Karpas-422 (cell line): ENCODE data around the gene TMPRSS5. TPM values are rescaled to one million over a fixed set of nuclear protein-coding genes. Genes with fewer than 3 reads are reported as not detected.

Experiments used
- DNase-seq: peaks from one replicate; pipeline ENCODE4 v3.0.0-alpha.2; 2015
- H2AFZ ChIP-seq: fragments of 200-600 bp; sonication (generic); 2 replicates; pipeline ENCODE4 v1.6.1; 2014; ENCODE audit warnings: antibody characterized with exemption, low read length, mixed read lengths
- H3K27ac ChIP-seq: fragments of 200-600 bp; sonication (generic); 2 replicates; pipeline ENCODE4 v1.5.1; 2014; ENCODE audit warnings: mild to moderate bottlenecking, low read length, moderate library complexity
- H3K27me3 ChIP-seq: fragments of 200-600 bp; sonication (generic); 2 replicates; pipeline ENCODE4 v1.6.1; 2014; ENCODE audit warnings: low read length, mixed read lengths
- H3K36me3 ChIP-seq: fragments of 200-600 bp; sonication (generic); 2 replicates; pipeline ENCODE4 v1.6.1; 2014; ENCODE audit warnings: low read length, mixed read lengths; ENCODE audit not compliant: insufficient read depth
- H3K4me1 ChIP-seq: fragments of 200-600 bp; sonication (generic); 2 replicates; pipeline ENCODE4 v1.6.1; 2014; ENCODE audit warnings: mild to moderate bottlenecking, low read length, mixed read lengths
- H3K4me2 ChIP-seq: fragments of 200-600 bp; sonication (generic); 2 replicates; pipeline ENCODE4 v1.6.1; 2014; ENCODE audit warnings: low read length, low read depth, mild to moderate bottlenecking; ENCODE audit not compliant: poor library complexity, severe bottlenecking
- H3K4me3 ChIP-seq: fragments of 200-600 bp; sonication (generic); 2 replicates; pipeline ENCODE4 v1.5.1; 2014; ENCODE audit warnings: mild to moderate bottlenecking, antibody characterized with exemption, low read length, mixed read lengths
- H3K79me2 ChIP-seq: fragments of 200-600 bp; sonication (generic); 2 replicates; pipeline ENCODE4 v1.6.1; 2014; ENCODE audit warnings: mild to moderate bottlenecking, low read length, mixed read lengths
- H3K9ac ChIP-seq: fragments of 200-600 bp; sonication (generic); 2 replicates; pipeline ENCODE4 v1.6.0; 2014; ENCODE audit warnings: low read length
- H3K9me2 ChIP-seq: fragments of 200-600 bp; sonication (generic), shearing (Covaris generic); replicated peaks from 2 replicates; pipeline ENCODE4 v1.6.0; 2014; ENCODE audit warnings: mild to moderate bottlenecking, low read length, moderate library complexity; ENCODE audit not compliant: insufficient read depth
- H3K9me3 ChIP-seq: fragments of 300-700, 200-600 bp; sonication (generic); 2 replicates; pipeline ENCODE4 v1.6.1; 2014; ENCODE audit warnings: low read length, mixed read lengths
- H4K20me1 ChIP-seq: fragments of 200-600 bp; sonication (generic); 2 replicates; pipeline ENCODE4 v1.6.1; 2014; ENCODE audit warnings: mild to moderate bottlenecking, antibody characterized with exemption, low read length, low read depth; ENCODE audit not compliant: insufficient read depth
- total RNA-seq: library from RNA; depleted of rRNA; stranded (reverse); fragments of >200 nt; shearing (Covaris generic); gene quantifications from 2 replicates; pipeline ENCODE4 v1.2.3, GENCODE V29; 2014; ENCODE audit warnings: low replicate concordance

The TMPRSS5 gene
- total RNA-seq, 1 experiment from 2014 or later: 0.19 TPM

DNA sequence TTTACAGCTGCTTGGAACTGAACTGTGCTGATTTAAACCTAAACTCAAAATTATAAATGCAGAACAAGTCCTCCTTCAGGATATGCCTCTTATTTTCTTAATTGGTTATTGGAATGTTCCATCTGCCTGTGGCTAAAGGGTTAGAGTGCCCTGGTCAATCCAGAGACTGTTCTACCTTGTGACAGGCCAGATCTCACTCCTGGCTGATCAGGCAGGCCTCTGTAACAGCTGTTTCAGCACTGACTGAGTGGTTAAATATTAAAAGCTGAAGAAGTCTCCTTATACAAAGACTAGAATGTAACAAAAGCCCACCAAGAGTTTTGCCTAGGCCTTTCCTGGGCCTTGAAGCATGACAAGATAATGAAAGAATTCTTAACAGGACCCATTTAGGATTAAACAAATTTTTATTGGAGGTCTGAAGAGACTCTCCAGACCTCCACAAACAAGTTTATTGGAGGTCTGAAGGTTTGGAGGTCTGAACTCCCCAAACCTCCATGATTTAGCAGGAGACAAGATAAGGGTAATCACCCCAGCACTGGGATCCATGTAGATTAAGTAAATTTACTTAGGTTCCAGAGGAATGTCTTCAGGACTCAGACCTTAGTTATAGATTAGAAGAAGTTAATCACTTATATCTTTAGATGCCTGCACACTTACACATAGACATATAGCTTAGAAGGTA is 35.8 kb downstream of the TMPRSS5 start:
- H3K4me3 ChIP-seq: no peak overlapping the region
- H3K36me3 ChIP-seq: no peaks in the 10 kb centered on the region
- no peak for DNase-seq
- H3K9ac ChIP-seq: no peak overlapping the region
- no peak overlapping the region for H3K27ac ChIP-seq
- no peaks in the 10 kb centered on the region for H3K9me2 ChIP-seq
- no peak overlapping the region for H2AFZ ChIP-seq
- H3K9me3 ChIP-seq: no peaks in the 10 kb centered on the region
- H3K4me1 ChIP-seq: peaks cover 35% of the 10 kb centered on the region
- no peak overlapping the region for H3K4me2 ChIP-seq
- H4K20me1 ChIP-seq: no peaks in the 10 kb centered on the region
- H3K79me2 ChIP-seq: no peaks in the 10 kb centered on the region
- no peaks in the 10 kb centered on the region for H3K27me3 ChIP-seq

DNA sequence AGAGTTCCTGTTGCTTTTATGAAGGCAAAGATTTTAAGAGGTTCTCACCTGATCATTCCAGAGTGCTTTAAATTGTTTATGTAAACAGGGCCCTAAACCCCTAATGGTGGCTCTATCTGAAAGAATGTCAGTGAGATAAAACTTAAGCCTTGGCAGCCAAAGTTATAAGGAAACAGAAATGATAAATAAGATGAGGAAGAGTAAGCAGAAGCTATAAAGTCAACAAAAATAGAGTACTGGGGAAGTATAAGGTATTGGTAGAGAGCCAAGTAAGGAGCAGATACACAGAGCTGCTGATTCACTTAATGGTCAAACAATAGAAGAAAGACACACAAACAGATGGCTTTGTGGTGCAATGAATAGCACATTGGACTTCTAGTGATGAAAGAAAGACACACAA is 37.9 kb downstream of the TMPRSS5 start:
- no peaks in the 10 kb centered on the region for H3K9me3 ChIP-seq
- DNase-seq: no peak
- H3K4me1 ChIP-seq: peaks cover 19% of the 10 kb centered on the region
- H3K4me2 ChIP-seq: no peak overlapping the region
- H3K9me2 ChIP-seq: no peaks in the 10 kb centered on the region
- H3K79me2 ChIP-seq: no peaks in the 10 kb centered on the region
- H2AFZ ChIP-seq: no peak overlapping the region
- H3K27me3 ChIP-seq: no peaks in the 10 kb centered on the region
- H3K36me3 ChIP-seq: no peaks in the 10 kb centered on the region
- H3K27ac ChIP-seq: no peak overlapping the region
- H3K9ac ChIP-seq: no peak overlapping the region
- no peaks in the 10 kb centered on the region for H4K20me1 ChIP-seq
- H3K4me3 ChIP-seq: no peak overlapping the region

DNA sequence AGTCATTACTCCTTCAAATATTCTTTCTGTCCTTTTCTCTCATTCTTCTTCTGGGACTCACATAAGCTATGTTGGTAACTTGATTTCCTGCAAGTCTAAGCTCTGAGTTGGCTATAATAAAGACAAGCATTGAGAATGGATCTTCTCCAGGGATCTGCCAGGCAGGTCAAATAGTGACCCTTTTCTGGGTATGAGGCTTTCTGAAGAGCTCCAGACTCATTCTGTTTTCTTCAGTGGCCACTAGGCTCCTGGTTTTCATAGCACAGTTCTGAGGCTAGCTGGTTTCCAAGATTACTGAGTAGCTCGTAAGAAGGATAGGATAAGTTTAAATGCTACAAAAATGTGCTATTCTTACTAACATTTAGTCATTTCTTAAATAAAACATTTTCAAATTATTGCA is 38.3 kb downstream of the TMPRSS5 start:
- no peak for DNase-seq
- Histone ChIP-seq H3K9ac (no peak overlapping the region), H3K9me3 (no peaks in the 10 kb centered on the region), H3K36me3 (no peaks in the 10 kb centered on the region), H3K27ac (no peak overlapping the region), H3K4me1 (peaks cover 19% of the 10 kb centered on the region), H4K20me1 (no peaks in the 10 kb centered on the region), H3K4me3 (no peak overlapping the region), H3K4me2 (no peak overlapping the region), H3K27me3 (no peaks in the 10 kb centered on the region), H3K79me2 (no peaks in the 10 kb centered on the region), H2AFZ (no peak overlapping the region), H3K9me2 (no peaks in the 10 kb centered on the region)

DNA sequence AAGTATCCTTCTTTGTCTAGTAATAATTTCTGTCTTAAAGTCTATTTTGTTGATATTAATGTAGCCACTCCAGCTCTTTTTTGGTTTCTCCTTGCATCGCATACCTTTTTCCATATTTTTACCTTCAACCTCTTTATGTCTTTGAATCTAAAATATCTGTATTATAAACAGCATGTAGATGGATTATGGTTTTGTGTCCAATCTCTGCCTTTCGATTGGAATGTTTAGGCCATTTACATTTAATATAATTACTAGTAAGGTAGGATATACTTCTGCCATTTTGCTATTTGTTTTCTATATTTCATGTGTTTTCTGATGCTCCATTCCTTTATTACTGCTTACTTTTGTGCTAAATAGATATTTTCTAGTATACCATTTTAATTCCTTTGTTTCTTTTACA is 39.5 kb downstream of the TMPRSS5 start:
- no peaks in the 10 kb centered on the region for H3K9me2 ChIP-seq
- DNase-seq: no peak

DNA sequence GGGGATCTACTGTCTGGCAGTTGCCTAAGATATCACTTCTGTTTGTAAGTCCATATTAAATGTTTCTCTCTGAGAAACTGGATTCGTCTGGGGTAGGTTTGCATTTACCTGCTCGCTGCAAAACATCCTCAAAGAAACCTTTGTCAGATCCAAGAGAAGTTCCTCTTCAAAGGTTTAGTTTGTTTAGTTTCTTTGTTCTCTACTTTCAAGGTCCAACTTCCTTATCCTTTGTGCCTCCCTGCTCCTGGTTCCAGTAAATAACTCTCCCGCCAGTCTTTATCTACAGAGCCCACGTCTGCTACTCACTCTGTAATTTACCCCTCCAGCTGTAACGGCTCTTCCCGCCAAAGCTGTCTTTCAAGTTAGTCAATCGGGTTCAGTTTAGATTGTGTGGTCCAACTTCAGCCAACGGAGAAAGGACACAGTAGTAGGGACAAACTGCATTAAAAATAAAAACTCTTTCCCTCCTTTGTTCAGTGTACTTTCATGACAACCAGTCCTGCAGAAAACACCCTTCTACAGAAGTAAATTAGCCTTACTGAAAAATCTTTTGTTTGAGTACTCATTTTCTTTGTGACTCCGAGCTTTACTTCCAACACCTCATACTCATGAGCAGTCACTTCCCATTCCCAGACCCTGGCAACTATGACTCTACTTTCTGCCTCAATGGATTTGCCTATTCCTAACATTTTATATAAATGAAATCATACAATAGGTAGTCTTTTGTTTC is 41.0 kb downstream of the TMPRSS5 start:
- Histone ChIP-seq H3K27ac (no peak overlapping the region), H3K9ac (no peak overlapping the region), H2AFZ (no peak overlapping the region), H3K36me3 (no peaks in the 10 kb centered on the region), H3K27me3 (no peaks in the 10 kb centered on the region), H3K4me3 (no peak overlapping the region), H4K20me1 (no peaks in the 10 kb centered on the region), H3K4me2 (no peak overlapping the region), H3K79me2 (no peaks in the 10 kb centered on the region), H3K9me3 (no peaks in the 10 kb centered on the region), H3K9me2 (no peaks in the 10 kb centered on the region), H3K4me1 (peaks cover 18% of the 10 kb centered on the region)
- DNase-seq: no peak

More for the DNA sequence above, 39.5 kb downstream of the TMPRSS5 start:
- Histone ChIP-seq H3K4me3 (no peak overlapping the region), H3K27ac (no peak overlapping the region), H3K4me2 (no peak overlapping the region), H4K20me1 (no peaks in the 10 kb centered on the region), H2AFZ (no peak overlapping the region), H3K9me3 (no peaks in the 10 kb centered on the region), H3K4me1 (peaks cover 19% of the 10 kb centered on the region), H3K36me3 (no peaks in the 10 kb centered on the region), H3K79me2 (no peaks in the 10 kb centered on the region), H3K9ac (no peak overlapping the region), H3K27me3 (no peaks in the 10 kb centered on the region)

- H2AFZ ChIP-seq: no peak overlapping the region
Measured at GRCh38 chr11:113664069-113664980, 41.8 kb downstream of the TMPRSS5 start.

GRCh38 chr11:113663567-113663966 is 42.5 kb downstream of the TMPRSS5 start:
- Histone ChIP-seq H4K20me1 (no peaks in the 10 kb centered on the region), H3K9ac (no peak overlapping the region), H3K9me3 (no peaks in the 10 kb centered on the region), H3K4me2 (no peak overlapping the region), H2AFZ (no peak overlapping the region), H3K27ac (no peak overlapping the region), H3K9me2 (no peaks in the 10 kb centered on the region), H3K4me1 (peaks cover 2% of the 10 kb centered on the region; the same call in 1 of the 2 replicates), H3K27me3 (no peaks in the 10 kb centered on the region), H3K79me2 (no peaks in the 10 kb centered on the region), H3K4me3 (no peak overlapping the region), H3K36me3 (no peaks in the 10 kb centered on the region)
- DNase-seq: no peak

More at GRCh38 chr11:113664069-113664980, 41.8 kb downstream of the TMPRSS5 start:
- Histone ChIP-seq H3K9me3 (no peaks in the 10 kb centered on the region), H3K4me1 (peaks cover 9% of the 10 kb centered on the region), H3K79me2 (no peaks in the 10 kb centered on the region), H3K9me2 (no peaks in the 10 kb centered on the region), H3K36me3 (no peaks in the 10 kb centered on the region), H3K4me2 (no peak overlapping the region), H3K27me3 (no peaks in the 10 kb centered on the region), H3K4me3 (no peak overlapping the region), H4K20me1 (no peaks in the 10 kb centered on the region), H3K9ac (no peak overlapping the region), H3K27ac (no peak overlapping the region)
- no peak for DNase-seq

GRCh38 chr11:113655771-113656170 is 50.3 kb downstream of the TMPRSS5 start:
- H3K27ac ChIP-seq: no peak overlapping the region
- H3K27me3 ChIP-seq: no peaks in the 10 kb centered on the region
- no peaks in the 10 kb centered on the region for H3K9me2 ChIP-seq
- H3K9me3 ChIP-seq: no peaks in the 10 kb centered on the region
- H3K9ac ChIP-seq: no peak overlapping the region
- DNase-seq: no peak
- H3K4me2 ChIP-seq: no peak overlapping the region
- no peaks in the 10 kb centered on the region for H3K36me3 ChIP-seq
- H2AFZ ChIP-seq: no peak overlapping the region
- no peak overlapping the region for H3K4me3 ChIP-seq
- no peaks in the 10 kb centered on the region for H4K20me1 ChIP-seq
- no peaks in the 10 kb centered on the region for H3K79me2 ChIP-seq
- no peaks in the 10 kb centered on the region for H3K4me1 ChIP-seq
